ENCODE data around the gene SIPA1L3.

GRCh38 chr19:38019396-38019724 lies 112.4 kb downstream of the SIPA1L3 start:
- TF ChIP-seq ZNF274 (IDR thresholded peaks at IDR 0.05; ENCODE audit: low read depth, low read length) (no peak), YY1 (IDR thresholded peaks at IDR 0.05; ENCODE audit: insufficient read depth, insufficient read length) (no peak), SUZ12 (IDR thresholded peaks at IDR 0.05; ENCODE audit: extremely low read depth, insufficient read depth, insufficient read length) (no peak)
